HCT116 (cell line): ENCODE data around the gene PRSS16. TPM values are rescaled to one million over a fixed set of nuclear protein-coding genes. Genes with fewer than 3 reads are reported as not detected.

Source experiments
- ATAC-seq: fragments of 200-7000 bp; cut with Tn5 transposase; 2 replicates; pipeline ENCODE4 v1.9.1; 2020; ENCODE audit warnings: mild to moderate bottlenecking, moderate library complexity
- BruUV-seq: library from RNA; stranded (reverse); fragments of 400-500 nt; replicated peaks from 2 replicates; lab custom pipeline; 2021; lab: Mats Ljungman, UMichigan
- CTCF ChIA-PET: fragments of 300-600 bp; sonication (Branson Sonifier 250); formaldehyde crosslinking; loops from one replicate; lab custom pipeline; 2021; ENCODE audit warnings: antibody characterized with exemption; lab: Charles Lee
- POLR2A ChIA-PET: fragments of 300-600, 350-600 bp; sonication (Branson Sonifier 250); formaldehyde crosslinking; loops from one replicate; lab custom pipeline; 2021; ENCODE audit warnings: antibody characterized with exemption; lab: Charles Lee
- RAD21 ChIA-PET, 2 experiments: fragments of 300-600 bp; sonication (Branson Sonifier 250); formaldehyde crosslinking; loops; one replicate each; lab custom pipeline; 2023; ENCODE audit warnings: low total read pairs in 2 of 2; ENCODE audit not compliant: uncharacterized antibody in 2 of 2, unreplicated experiment in 2 of 2, low non-redundant PET in 1 of 2; lab: Charles Lee
- DNase-seq: peaks from one replicate; pipeline ENCODE4 v3.0.0-alpha.2; 2010; ENCODE audit warnings: low read depth, low spot score
- H2AFZ ChIP-seq: fragments of 200-600 bp; shearing (Covaris generic), sonication (generic); 2 replicates; pipeline ENCODE4 v1.6.1; 2017; ENCODE audit warnings: low read depth, mixed run types, mixed read lengths, antibody characterized with exemption, low read length; ENCODE audit not compliant: poor library complexity, severe bottlenecking
- H3K27ac ChIP-seq: 2 replicates; pipeline ENCODE4 v1.5.1; 2012; ENCODE audit warnings: low read depth, low read length
- H3K27me3 ChIP-seq: fragments of 200-600 bp; sonication (generic); 2 replicates; pipeline ENCODE4 v1.6.1; 2016; ENCODE audit warnings: mixed run types, low read length, mixed read lengths; ENCODE audit not compliant: insufficient read depth
- H3K36me3 ChIP-seq, 2 experiments: fragments of 200-500 bp in 1 of 2; fragments of 200-600 bp in 1 of 2; sonication (Bioruptor generic) in 1 of 2; sonication (generic) in 1 of 2; 2 replicates each; pipeline versions ENCODE4 v1.5.1 to v1.6.1; 2014 to 2016; ENCODE audit warnings: low read length in 2 of 2, inconsistent platforms in 1 of 2, mixed read lengths in 1 of 2, mixed run types in 1 of 2; ENCODE audit not compliant: insufficient read depth in 2 of 2, control insufficient read depth in 1 of 2
- H3K4me1 ChIP-seq, 2 experiments: fragments of 200-600 bp in 1 of 2; sonication (generic) in 1 of 2; 2 replicates each; pipeline versions ENCODE4 v1.5.1 to v1.6.1; 2012 to 2017; ENCODE audit warnings: low read length in 2 of 2, inconsistent platforms in 1 of 2, mild to moderate bottlenecking in 1 of 2, mixed read lengths in 1 of 2, mixed run types in 1 of 2, moderate library complexity in 1 of 2; ENCODE audit not compliant: insufficient read depth in 2 of 2, control insufficient read depth in 1 of 2
- H3K4me2 ChIP-seq: fragments of 200-600 bp; sonication (generic); 2 replicates; pipeline ENCODE4 v1.6.1; 2017; ENCODE audit warnings: mixed run types, low read length, mixed read lengths
- H3K4me3 ChIP-seq, 2 experiments: fragments of 200-600 bp in 1 of 2; sonication (generic) in 1 of 2; replicated peaks in 1 of 2; 2 replicates each; pipeline ENCODE4 v1.5.1; 2011 to 2016; ENCODE audit warnings: low read length in 2 of 2, control low read depth in 1 of 2, low read depth in 1 of 2, mild to moderate bottlenecking in 1 of 2, mixed read lengths in 1 of 2, mixed run types in 1 of 2
- H3K79me2 ChIP-seq: fragments of 200-600 bp; sonication (generic); 2 replicates; pipeline ENCODE4 v1.6.1; 2017; ENCODE audit warnings: mild to moderate bottlenecking, mixed run types, low read length, moderate library complexity, mixed read lengths; ENCODE audit not compliant: insufficient read depth
- H3K9ac ChIP-seq: fragments of 200-600 bp; sonication (generic); 2 replicates; pipeline ENCODE4 v1.6.1; 2016; ENCODE audit warnings: low read length, mixed read lengths
- H3K9me2 ChIP-seq: fragments of 200-600 bp; sonication (generic), shearing (Covaris generic); 2 replicates; pipeline ENCODE4 v1.6.1; 2017; ENCODE audit warnings: mixed run types, mild to moderate bottlenecking, moderate library complexity; ENCODE audit not compliant: insufficient read depth
- H3K9me3 ChIP-seq, 2 experiments: fragments of 200-500 bp in 1 of 2; fragments of 200-600 bp in 1 of 2; sonication (Bioruptor generic) in 1 of 2; sonication (generic) in 1 of 2; 2 replicates each; pipeline ENCODE4 v1.6.1; 2014 to 2017; ENCODE audit warnings: low read length in 2 of 2, mixed read lengths in 2 of 2, inconsistent platforms in 1 of 2, low read depth in 1 of 2, mild to moderate bottlenecking in 1 of 2, mixed run types in 1 of 2, moderate library complexity in 1 of 2; ENCODE audit not compliant: control insufficient read depth in 1 of 2, insufficient read depth in 1 of 2
- H4K20me1 ChIP-seq: fragments of 200-600 bp; sonication (generic), shearing (Covaris generic); 2 replicates; pipeline ENCODE4 v1.6.1; 2017; ENCODE audit warnings: mixed run types, mild to moderate bottlenecking, moderate library complexity; ENCODE audit not compliant: insufficient read depth
- CBX3 ChIP-seq: IDR thresholded peaks from 2 replicates; pipeline ENCODE4 v1.6.1; 2012; ENCODE audit warnings: low read depth
- CTCF ChIP-seq, 3 experiments: fragments of 200-600 bp in 1 of 3; sonication (generic) in 1 of 3; IDR thresholded peaks in 2 of 3; conservative IDR thresholded peaks in 1 of 3; 2 replicates each; pipeline ENCODE4 v1.5.1; 2012 to 2017; ENCODE audit warnings: low read depth in 2 of 3, low read length in 2 of 3, antibody characterized with exemption in 1 of 3, borderline replicate concordance in 1 of 3, control low read depth in 1 of 3, mild to moderate bottlenecking in 1 of 3, mixed read lengths in 1 of 3, mixed run types in 1 of 3, moderate library complexity in 1 of 3; ENCODE audit not compliant: insufficient read depth in 1 of 3
- JUND ChIP-seq: IDR thresholded peaks from 2 replicates; pipeline ENCODE4 v1.6.1; 2012
- intact Hi-C: fragments of 100-400 bp; cut with micrococcal nuclease; formaldehyde crosslinking; loops from 2 replicates; pipeline ENCODE4 v1.10.0; 2022
- total RNA-seq: library from RNA; stranded (reverse); gene quantifications from one replicate; pipeline ENCODE4 v1.2.1, GENCODE V29; 2021; ENCODE audit not compliant: unreplicated experiment

The PRSS16 gene
- total RNA-seq, 1 experiment from 2014 or later = 14.5 TPM

GRCh38 chr6:27273783-27274182 lies 26.3 kb downstream of the PRSS16 start (continued):
- TF ChIP-seq CTCF (IDR thresholded peaks at IDR 0.05 in 2 of 3, conservative IDR thresholded peaks at IDR 0.05 in 1 of 3; ENCODE audit: borderline replicate concordance in 1 of 3, insufficient read depth in 1 of 3, low read depth in 2 of 3, low read length in 2 of 3) = no peak

GRCh38 chr6:27275025-27275956 lies 27.8 kb downstream of the PRSS16 start:
- intact Hi-C loops = no loop called here
- RAD21 ChIA-PET = no interaction called here
- peak; percentile 90 for TF ChIP-seq CBX3
- TF ChIP-seq JUND = no peak
- no peaks in the 10 kb centered on the region for H4K20me1 ChIP-seq
- no peak overlapping the region for H3K27ac ChIP-seq
- no peaks in the 10 kb centered on the region for H3K27me3 ChIP-seq
- ATAC-seq = peak; percentile 77
- peak; percentile 38 for DNase-seq
- H3K36me3 ChIP-seq = no peaks in the 10 kb centered on the region
- no peaks in the 10 kb centered on the region for H3K9me2 ChIP-seq
- H3K9me3 ChIP-seq = no peaks in the 10 kb centered on the region
- no peaks in the 10 kb centered on the region for H3K79me2 ChIP-seq
- peak overlapping the region; percentile 28 for H2AFZ ChIP-seq
- no peak overlapping the region for H3K9ac ChIP-seq
- peak overlapping the region; percentile 33 for H3K4me2 ChIP-seq
- POLR2A ChIA-PET = interaction anchor here (0.7 kb wide), 1 partner anchor 24 kb away, joined by 3 read pairs; no protein-coding TSS in a partner anchor
- CTCF ChIA-PET = no interaction called here
- BruUV-seq = no TSS peak
- peaks cover 0 to 8% of the 10 kb centered on the region in 2 experiments; a peak in 1 of 4 replicates for H3K4me1 ChIP-seq
- no peak overlapping the region for H3K4me3 ChIP-seq
